HL-60 (cell line): ENCODE data around the gene RGS6.

Source experiments
- POLR2AphosphoS5 ChIP-seq: IDR thresholded peaks from 2 replicates; pipeline ENCODE4 v1.6.1; 2012; ENCODE audit warnings: low read depth
- REST ChIP-seq: IDR thresholded peaks from 2 replicates; pipeline ENCODE4 v1.6.1; 2012; ENCODE audit warnings: low read depth; ENCODE audit not compliant: insufficient replicate concordance
- SPI1 ChIP-seq: IDR thresholded peaks from 2 replicates; pipeline ENCODE4 v1.6.1; 2012; ENCODE audit warnings: low read depth, mild to moderate bottlenecking, borderline replicate concordance
- TF ChIP-seq, protein P1 (sequence below): IDR thresholded peaks from one replicate; pipeline ENCODE4 v1.5.1; 2011; ENCODE audit warnings: low read length, control low read depth, inconsistent platforms; ENCODE audit not compliant: insufficient read depth

DNA sequence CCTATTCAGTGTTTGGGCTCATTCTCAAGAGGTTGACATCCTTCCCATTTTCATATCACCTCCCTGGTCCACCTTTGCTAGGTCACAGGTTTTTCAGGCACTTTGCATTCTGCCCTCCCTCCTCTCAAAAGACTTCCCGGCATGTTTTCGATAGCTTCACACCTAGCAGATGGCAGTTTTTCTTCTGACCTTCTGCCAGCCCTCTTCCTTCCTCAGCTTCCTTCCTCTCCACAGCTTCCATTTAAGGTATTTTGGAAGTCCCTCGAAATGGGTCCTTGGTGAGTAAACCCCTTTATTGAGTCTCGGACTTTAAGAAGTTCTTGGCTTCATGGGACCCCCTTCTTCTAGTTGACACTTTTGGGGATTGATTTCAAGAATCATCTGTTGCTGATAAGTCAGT, 358.0 kb downstream of the RGS6 start:
- no peak for TF ChIP-seq POLR2AphosphoS5
- TF ChIP-seq, protein P1, sequence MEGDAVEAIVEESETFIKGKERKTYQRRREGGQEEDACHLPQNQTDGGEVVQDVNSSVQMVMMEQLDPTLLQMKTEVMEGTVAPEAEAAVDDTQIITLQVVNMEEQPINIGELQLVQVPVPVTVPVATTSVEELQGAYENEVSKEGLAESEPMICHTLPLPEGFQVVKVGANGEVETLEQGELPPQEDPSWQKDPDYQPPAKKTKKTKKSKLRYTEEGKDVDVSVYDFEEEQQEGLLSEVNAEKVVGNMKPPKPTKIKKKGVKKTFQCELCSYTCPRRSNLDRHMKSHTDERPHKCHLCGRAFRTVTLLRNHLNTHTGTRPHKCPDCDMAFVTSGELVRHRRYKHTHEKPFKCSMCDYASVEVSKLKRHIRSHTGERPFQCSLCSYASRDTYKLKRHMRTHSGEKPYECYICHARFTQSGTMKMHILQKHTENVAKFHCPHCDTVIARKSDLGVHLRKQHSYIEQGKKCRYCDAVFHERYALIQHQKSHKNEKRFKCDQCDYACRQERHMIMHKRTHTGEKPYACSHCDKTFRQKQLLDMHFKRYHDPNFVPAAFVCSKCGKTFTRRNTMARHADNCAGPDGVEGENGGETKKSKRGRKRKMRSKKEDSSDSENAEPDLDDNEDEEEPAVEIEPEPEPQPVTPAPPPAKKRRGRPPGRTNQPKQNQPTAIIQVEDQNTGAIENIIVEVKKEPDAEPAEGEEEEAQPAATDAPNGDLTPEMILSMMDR = no peak
- no peak for TF ChIP-seq REST
- TF ChIP-seq SPI1 = no peak
